GM12891 (cell line): ENCODE data around the gene CTSE.
"Not testable (repeated sequence)": the region's sequence is repeated elsewhere in the genome, so short reads cannot be mapped to it uniquely, and the experiment has no call there.

Experiments
- DNase-seq: peaks from one replicate; pipeline ENCODE4 v3.0.0; 2011; ENCODE audit warnings: low spot score; ENCODE audit not compliant: insufficient read length
- FAIRE-seq: peaks from 2 replicates; lab custom pipeline; 2011; peaks lifted over from hg19 to GRCh38; lab: Jason Lieb, UNC
- PAX5 ChIP-seq: IDR thresholded peaks from 2 replicates; pipeline ENCODE4 v1.6.1; 2011; ENCODE audit warnings: low read length, moderate library complexity, mild to moderate bottlenecking; ENCODE audit not compliant: insufficient read depth, severe bottlenecking
- POLR2A ChIP-seq: IDR thresholded peaks from 2 replicates; pipeline ENCODE4 v1.6.1; 2011; ENCODE audit warnings: low read depth, low read length, control low read depth
- POLR2AphosphoS5 ChIP-seq: IDR thresholded peaks from 2 replicates; pipeline ENCODE4 v1.6.1; 2011; ENCODE audit warnings: low read depth, low read length, control low read depth
- POU2F2 ChIP-seq: IDR thresholded peaks from 2 replicates; pipeline ENCODE4 v1.6.1; 2011; ENCODE audit warnings: low read depth, mild to moderate bottlenecking, control low read depth, low read length, moderate library complexity
- SPI1 ChIP-seq: IDR thresholded peaks from 2 replicates; pipeline ENCODE4 v1.6.1; 2011; ENCODE audit warnings: low read depth, low read length, control low read depth
- TAF1 ChIP-seq: IDR thresholded peaks from 2 replicates; pipeline ENCODE4 v1.6.1; 2011; ENCODE audit warnings: low read depth, low read length, control low read depth

The CTSE gene

GRCh38 chr1:206059355-206059915 is 35.7 kb upstream of the CTSE start:
- no peak for TF ChIP-seq POLR2A
- TF ChIP-seq TAF1 = no peak
- TF ChIP-seq SPI1 = no peak
- TF ChIP-seq PAX5 = no peak
- TF ChIP-seq POLR2AphosphoS5 = no peak
- no peak for TF ChIP-seq POU2F2
- DNase-seq = no peak
- FAIRE-seq = no peak

- FAIRE-seq (no peak), DNase-seq (no peak)
- no peak for TF ChIP-seq TAF1
Observed at GRCh38 chr1:206058927-206059292, 35.2 kb upstream of the CTSE start.

DNA sequence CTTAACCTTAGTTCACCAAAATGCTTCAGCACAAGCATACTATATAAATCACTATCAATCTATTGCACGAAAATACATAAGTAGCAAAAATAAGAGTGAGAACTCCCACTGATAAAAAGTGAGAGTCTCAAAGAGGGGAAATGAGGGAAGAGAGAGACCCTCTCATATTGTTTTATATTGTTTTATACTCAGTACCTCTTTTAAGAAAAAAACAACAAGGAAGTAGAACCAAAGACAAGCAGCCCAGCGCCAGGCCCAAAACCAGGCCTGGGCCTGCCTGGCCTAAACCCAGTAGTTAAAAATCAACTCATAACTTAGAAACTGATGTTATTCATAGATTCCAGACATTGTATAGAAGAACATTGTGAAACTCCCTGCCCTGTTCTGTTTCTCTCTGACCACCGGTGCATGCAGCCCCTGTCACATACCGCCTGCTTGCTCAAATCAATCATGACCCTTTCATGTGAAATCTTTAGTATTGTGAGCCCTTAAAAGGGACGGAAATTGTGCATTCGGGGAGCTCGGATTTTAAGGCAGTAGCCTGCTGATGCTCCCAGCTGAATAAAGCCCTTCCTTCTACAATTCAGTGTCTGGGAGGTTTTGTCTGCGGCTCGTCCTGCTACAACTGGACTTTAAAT is 34.7 kb upstream of the CTSE start:
- FAIRE-seq, DNase-seq: not testable (repeated sequence)

DNA sequence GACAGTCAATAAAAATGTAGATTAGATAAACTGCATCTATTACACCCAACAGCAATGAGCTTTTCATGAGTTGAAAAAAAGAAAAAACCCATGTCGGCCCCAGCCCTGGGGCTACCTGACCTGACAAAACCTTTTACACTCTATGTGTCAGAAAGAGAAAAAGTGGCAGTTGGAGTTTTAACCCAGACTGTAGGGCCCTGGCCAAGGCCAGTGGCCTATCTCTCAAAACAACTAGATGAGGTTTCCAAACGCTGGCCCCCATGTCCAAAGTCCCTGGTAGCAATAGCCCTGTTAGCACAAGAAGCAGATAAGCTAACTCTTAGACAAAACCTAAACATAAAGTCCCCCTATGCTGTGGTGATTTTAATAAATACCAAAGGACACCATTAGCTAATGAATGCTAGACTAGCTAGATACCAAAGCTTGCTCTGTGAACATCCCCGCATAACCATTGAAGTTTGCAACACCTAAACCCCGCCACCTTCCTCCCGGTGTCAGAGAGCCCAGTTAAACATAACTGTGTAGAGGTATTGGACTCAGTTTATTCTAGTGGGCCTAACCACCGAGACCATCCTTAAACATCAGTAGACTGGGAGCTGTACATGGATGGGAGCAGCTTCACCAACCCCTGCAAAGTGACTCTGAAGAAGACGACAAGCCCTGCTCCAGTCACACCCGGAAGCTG is 32.1 kb upstream of the CTSE start:
- FAIRE-seq, DNase-seq: not testable (repeated sequence)

- not testable (repeated sequence) for FAIRE-seq, DNase-seq
Observed at GRCh38 chr1:206055069-206055625, 31.5 kb upstream of the CTSE start.

- DNase-seq, FAIRE-seq: not testable (repeated sequence)
Observed at GRCh38 chr1:206053616-206054015, 29.9 kb upstream of the CTSE start.

- TF ChIP-seq SPI1 = 0 out of 2 replicates have a peak, but pooled peaks have one; percentile 14
- peak; percentile 78 for FAIRE-seq
- DNase-seq = not testable (repeated sequence)
Observed at GRCh38 chr1:206052919-206053610, 29.4 kb upstream of the CTSE start, which contains the start of gene RHEX. Gene RHEX, plus strand, starts transcription at chr1:206053173. Its CDS starts 44,656 bp downstream, at chr1:206097829.

GRCh38 chr1:206052231-206052865 is 28.7 kb upstream of the CTSE start:
- peak; percentile 47 for FAIRE-seq
- DNase-seq = not testable (repeated sequence)

DNA sequence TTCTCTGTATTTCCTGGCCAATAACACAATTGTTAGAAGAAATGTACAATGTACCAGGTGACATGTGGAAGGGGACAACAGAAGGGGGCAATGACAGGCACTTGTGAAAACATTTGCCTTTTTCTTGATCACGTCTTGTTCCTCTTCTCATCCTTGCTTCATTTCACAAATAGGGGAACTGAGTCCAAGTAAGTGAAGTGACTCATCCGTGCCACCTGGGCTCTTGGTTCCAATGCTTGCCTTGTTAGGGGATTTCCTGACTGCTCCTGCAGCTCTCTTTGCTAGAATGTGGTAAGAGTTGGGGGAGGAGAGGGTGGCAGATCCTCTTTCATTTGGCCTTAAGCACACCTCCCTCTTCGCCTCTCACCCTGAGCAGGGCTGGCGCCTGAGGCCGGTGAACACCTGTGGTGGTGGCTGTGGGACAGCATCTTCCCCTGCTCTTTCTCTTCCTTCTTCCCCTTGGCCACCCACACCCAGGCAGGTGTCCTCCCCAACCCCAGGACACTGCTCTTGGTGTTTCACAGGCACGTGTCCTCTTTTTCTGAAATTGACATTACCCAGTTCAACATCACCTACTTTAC is 27.1 kb upstream of the CTSE start:
- DNase-seq (no peak), FAIRE-seq (peak; percentile 92)
- TF ChIP-seq TAF1 (0 out of 2 replicates have a peak, but pooled peaks have one; percentile 38), POU2F2 (peak; percentile 92), PAX5 (peak; percentile 84), POLR2AphosphoS5 (peak; percentile 60; the same call in 1 of the 2 replicates), POLR2A (no peak), SPI1 (peak; percentile 98)

DNA sequence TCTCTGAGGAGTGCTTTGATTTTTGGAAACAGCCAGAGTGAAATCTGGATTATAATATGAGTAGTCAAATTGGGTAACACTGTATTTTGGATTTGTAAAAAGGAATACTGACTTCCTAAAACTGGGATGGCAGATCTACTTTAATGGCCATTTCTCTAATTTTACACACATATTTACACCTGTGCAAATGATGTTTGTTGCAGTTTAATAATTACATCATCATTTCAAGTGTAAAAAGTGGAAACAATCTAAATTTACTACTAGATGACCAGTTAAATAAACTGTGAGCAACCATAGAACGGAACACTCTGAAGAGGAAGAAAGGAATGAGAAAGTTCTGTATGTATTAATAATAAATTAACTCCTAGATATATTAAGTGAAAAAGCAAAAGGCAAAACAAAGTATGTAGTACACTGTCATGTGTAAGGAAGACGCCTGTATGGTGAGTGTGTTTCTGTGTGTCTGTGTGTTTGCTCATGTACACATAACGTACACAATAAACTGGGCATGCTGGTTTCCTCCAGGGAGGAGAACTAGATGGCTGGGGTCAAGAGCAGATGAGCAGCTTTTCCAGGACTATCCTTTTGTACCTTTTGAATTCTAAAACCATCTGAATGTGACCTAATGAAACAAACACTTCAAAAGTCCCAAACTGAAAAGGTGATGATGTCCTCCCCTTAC is 26.4 kb upstream of the CTSE start:
- DNase-seq = no peak
- TF ChIP-seq POU2F2 (no peak), POLR2AphosphoS5 (no peak), SPI1 (no peak), PAX5 (no peak), TAF1 (no peak), POLR2A (no peak)
- FAIRE-seq = peak; percentile 68
